Gastroesophageal sphincter (tissue), 4 donors: ENCODE data around the gene ANXA4. TPM values are rescaled to one million over a fixed set of nuclear protein-coding genes. Genes with fewer than 3 reads are reported as not detected.

Source experiments
- ATAC-seq: fragments of 150-250 bp; one replicate; pipeline ENCODE4 v1.9.1; 2016; ENCODE audit warnings: mild to moderate bottlenecking, moderate library complexity
- H3K27ac ChIP-seq, 4 donors: fragments of 200-600 bp; sonication (generic) in 3 of 4; 1 replicate in 3 of 4; 2 replicates in 1 of 4; pipeline ENCODE4 v1.5.1; 2016 to 2019
- H3K27me3 ChIP-seq: fragments of 200-600 bp; sonication (generic); one replicate; pipeline ENCODE4 v1.5.1; 2019
- H3K36me3 ChIP-seq, 2 donors: fragments of 200-600 bp; sonication (generic); one replicate each; pipeline ENCODE4 v1.5.1; 2019; ENCODE audit warnings: control low read depth in 1 of 2
- H3K4me1 ChIP-seq, 3 donors: fragments of 200-600 bp; sonication (generic); 1 replicate in 2 of 3; 2 replicates in 1 of 3; pipeline ENCODE4 v1.5.1; 2016 to 2019; ENCODE audit warnings: control low read depth in 2 of 3
- H3K4me3 ChIP-seq, 2 donors: fragments of 200-600 bp; sonication (generic); one replicate each; pipeline ENCODE4 v1.5.1; 2019; ENCODE audit warnings: mild to moderate bottlenecking in 1 of 2, moderate library complexity in 1 of 2
- H3K9me3 ChIP-seq, 3 donors: fragments of 200-600 bp; sonication (generic); one replicate each; pipeline ENCODE4 v1.5.1; 2017 to 2019; ENCODE audit warnings: control low read depth in 2 of 3
- CTCF ChIP-seq, 4 experiments: fragments of 200-600 bp in 2 of 4; fragments of 450-650 bp in 2 of 4; sonication (generic) in 1 of 4; IDR thresholded peaks; one replicate each; pipeline ENCODE4 v1.5.1; 2017 to 2019; ENCODE audit warnings: antibody characterized with exemption in 4 of 4, mild to moderate bottlenecking in 2 of 4, moderate library complexity in 2 of 4
- EP300 ChIP-seq: sonication (generic); formaldehyde crosslinking; IDR thresholded peaks from one replicate; pipeline ENCODE4 v1.6.1; 2017; ENCODE audit warnings: antibody characterized with exemption, mild to moderate bottlenecking
- POLR2A ChIP-seq, 2 donors: fragments of 450-650 bp; IDR thresholded peaks; one replicate each; pipeline ENCODE4 v1.6.1; 2017; ENCODE audit warnings: antibody characterized with exemption in 2 of 2, mild to moderate bottlenecking in 2 of 2, moderate library complexity in 1 of 2
- POLR2AphosphoS5 ChIP-seq: sonication (generic); formaldehyde crosslinking; IDR thresholded peaks from one replicate; pipeline ENCODE4 v1.6.1; 2017; ENCODE audit warnings: antibody characterized with exemption
- WGBS, 2 donors: methylation state at CpG; one replicate each; pipeline ENCODE4 v1.1.5; 2018; ENCODE audit warnings: low coverage in 1 of 2; 5-methylcytosine and 5-hydroxymethylcytosine counted together
- total RNA-seq, 4 donors: library from RNA; depleted of rRNA; stranded (reverse); fragments of >200 nt; gene quantifications; one replicate each; pipeline ENCODE4 v1.1.0, GENCODE V29; 2016

ANXA4 gene
- total RNA-seq, 4 donors from 2014 or later, result 49.0 to 66.8 (median 58.1) TPM

- Histone ChIP-seq H3K9me3 (no peaks in the 10 kb centered on the region), H3K36me3 (no peaks in the 10 kb centered on the region), H3K27me3 (no peaks in the 10 kb centered on the region), H3K4me3 (no peak overlapping the region), H3K27ac (peak overlapping the region in 2 of 4 donors; percentile 19 to 38), H3K4me1 (peaks cover 0 to 15% (median 0%) of the 10 kb centered on the region in 3 donors)
- ATAC-seq, result peak; percentile 48
- WGBS, 2 donors, result 3 to 45% methylated on average over 6 to 10 of the region's 12 CpGs
- no peak for TF ChIP-seq POLR2A (IDR thresholded peaks at IDR 0.05)
- no peak for TF ChIP-seq POLR2AphosphoS5
- no peak for TF ChIP-seq CTCF (IDR thresholded peaks at IDR 0.05)
- no peak for TF ChIP-seq EP300
Observed at GRCh38 chr2:69694894-69695849, 46.8 kb upstream of the ANXA4 start.

- H3K9me3 ChIP-seq, result no peaks in the 10 kb centered on the region
- no peak overlapping the region for H3K4me3 ChIP-seq
- no peak for ATAC-seq
- H3K27me3 ChIP-seq, result no peaks in the 10 kb centered on the region
- TF ChIP-seq EP300, result no peak
- TF ChIP-seq POLR2AphosphoS5, result no peak
- H3K4me1 ChIP-seq, result peaks cover 0 to 15% (median 0%) of the 10 kb centered on the region in 3 donors
- H3K27ac ChIP-seq, result peak overlapping the region in 2 of 4 donors; percentile 19 to 38
- 55 to 61% methylated on average over 2 of the region's 2 CpGs for WGBS, 2 donors
- H3K36me3 ChIP-seq, result no peaks in the 10 kb centered on the region
Observed at GRCh38 chr2:69695850-69696216, 46.1 kb upstream of the ANXA4 start.

GRCh38 chr2:69700381-69700780, 41.6 kb upstream of the ANXA4 start:
- Histone ChIP-seq H3K27ac (no peak overlapping the region), H3K9me3 (no peaks in the 10 kb centered on the region), H3K4me3 (no peak overlapping the region), H3K4me1 (peaks cover 0 to 6% (median 0%) of the 10 kb centered on the region in 3 donors), H3K27me3 (no peaks in the 10 kb centered on the region), H3K36me3 (no peaks in the 10 kb centered on the region)
- ATAC-seq, result no peak
- TF ChIP-seq POLR2AphosphoS5 (no peak), EP300 (no peak), POLR2A (IDR thresholded peaks at IDR 0.05) (no peak), CTCF (IDR thresholded peaks at IDR 0.05) (no peak)
- 92 to 94% methylated on average over 5 of the region's 5 CpGs for WGBS, 2 donors

GRCh38 chr2:69701100-69701945, 40.6 kb upstream of the ANXA4 start:
- no peak for TF ChIP-seq POLR2AphosphoS5
- no peak for TF ChIP-seq POLR2A (IDR thresholded peaks at IDR 0.05)
- no peak for TF ChIP-seq CTCF (IDR thresholded peaks at IDR 0.05)
- TF ChIP-seq EP300, result no peak
- H3K4me1 ChIP-seq, result no peaks in the 10 kb centered on the region
- 86 to 87% methylated on average over 9 of the region's 9 CpGs for WGBS, 2 donors

GRCh38 chr2:69703189-69703588, 38.7 kb upstream of the ANXA4 start:
- H3K9me3 ChIP-seq, result no peaks in the 10 kb centered on the region
- WGBS, 2 donors, result 54 to 72% methylated on average over 3 of the region's 3 CpGs
- TF ChIP-seq CTCF (IDR thresholded peaks at IDR 0.05), result no peak
- no peak for TF ChIP-seq EP300
- no peaks in the 10 kb centered on the region for H3K27me3 ChIP-seq
- no peak for ATAC-seq
- H3K36me3 ChIP-seq, result no peaks in the 10 kb centered on the region
- no peak overlapping the region for H3K27ac ChIP-seq
- H3K4me1 ChIP-seq, result no peaks in the 10 kb centered on the region
- no peak overlapping the region for H3K4me3 ChIP-seq

More at GRCh38 chr2:69701100-69701945, 40.6 kb upstream of the ANXA4 start:
- Histone ChIP-seq H3K36me3 (no peaks in the 10 kb centered on the region), H3K9me3 (no peaks in the 10 kb centered on the region), H3K27ac (no peak overlapping the region), H3K4me3 (no peak overlapping the region), H3K27me3 (no peaks in the 10 kb centered on the region)
- ATAC-seq, result no peak
